Activated CD4-positive, alpha-beta T cell treated with anti-CD3 and anti-CD28 coated beads for 36 hours (primary cell): ENCODE measurements around the gene GOLM1. TPM values are rescaled to one million over a fixed set of nuclear protein-coding genes. Genes with fewer than 3 reads are reported as not detected.

Experiments
- ATAC-seq: fragments of 200-7000 bp; cut with Tn5 transposase; one replicate; pipeline ENCODE4 v1.10.0; 2021; ENCODE audit warnings: mild to moderate bottlenecking, moderate library complexity
- CTCF ChIA-PET: fragments of 350-600 bp; sonication (Branson Sonifier 250); formaldehyde crosslinking; loops from one replicate; lab custom pipeline; 2021; ENCODE audit warnings: antibody characterized with exemption; lab: Charles Lee
- POLR2A ChIA-PET: fragments of 350-600 bp; sonication (Branson Sonifier 250); formaldehyde crosslinking; loops from one replicate; lab custom pipeline; 2021; ENCODE audit warnings: antibody characterized with exemption, inconsistent platforms; lab: Charles Lee
- DNase-seq: peaks from one replicate; pipeline ENCODE4 v3.0.0-alpha.2; 2020
- H3K27ac Mint-ChIP-seq: one replicate; pipeline ENCODE4 v1.8.0; 2021; ENCODE audit warnings: mixed read lengths
- H3K27me3 Mint-ChIP-seq: one replicate; pipeline ENCODE4 v1.8.0; 2021; ENCODE audit warnings: mixed read lengths
- H3K36me3 Mint-ChIP-seq: one replicate; pipeline ENCODE4 v1.8.0; 2021; ENCODE audit warnings: low read depth, mixed read lengths
- H3K4me1 Mint-ChIP-seq: one replicate; pipeline ENCODE4 v1.8.0; 2021; ENCODE audit warnings: mixed read lengths
- H3K4me3 Mint-ChIP-seq: one replicate; pipeline ENCODE4 v1.8.0; 2021; ENCODE audit warnings: mild to moderate bottlenecking, moderate library complexity, mixed read lengths
- H3K9me3 Mint-ChIP-seq: one replicate; pipeline ENCODE4 v1.8.0; 2021; ENCODE audit warnings: low read depth, mixed read lengths
- intact Hi-C, 2 experiments: fragments of 100-400 bp; cut with DNase I in 1 of 2; cut with micrococcal nuclease in 1 of 2; formaldehyde crosslinking; loops; one replicate each; pipeline versions ENCODE4 v1.14.2 to v1.15.1; 2022 to 2024; cut with DNase I, micrococcal nuclease
- total RNA-seq, 2 experiments: library from RNA; stranded (reverse); gene quantifications; one replicate each; pipeline ENCODE4 v1.2.3, GENCODE V29; 2021

Gene GOLM1
- total RNA-seq, 2 experiments from 2014 or later, result 1.2 to 1.4 TPM

- ATAC-seq (no peak), DNase-seq (no peak)
- POLR2A ChIA-PET, result no interaction called here
- CTCF ChIA-PET, result no interaction called here
- Mint-ChIP-seq H3K4me1 (no peaks in the 10 kb centered on the region), H3K36me3 (peaks cover 71% of the 10 kb centered on the region), H3K27me3 (no peaks in the 10 kb centered on the region), H3K9me3 (peaks cover 3% of the 10 kb centered on the region), H3K4me3 (no peak overlapping the region), H3K27ac (no peak overlapping the region)
- intact Hi-C loops, result no loop called here
These were observed 94.0 kb downstream of the GOLM1 start for GRCh38 chr9:86005253-86005775.

- Mint-ChIP-seq H3K36me3 (peaks cover 40% of the 10 kb centered on the region), H3K4me1 (no peaks in the 10 kb centered on the region), H3K4me3 (no peak overlapping the region), H3K9me3 (no peaks in the 10 kb centered on the region), H3K27me3 (no peaks in the 10 kb centered on the region), H3K27ac (peak overlapping the region; percentile 28)
- POLR2A ChIA-PET, result interaction anchor here (0.7 kb wide), 1 partner anchor 1529 kb away, joined by 3 read pairs; no protein-coding TSS in a partner anchor
- CTCF ChIA-PET, result interaction anchor here (0.7 kb wide), 2 partner anchors 322 to 386 kb away, joined by 3 to 5 read pairs; no protein-coding TSS in a partner anchor
- intact Hi-C loops, result no loop called here
- ATAC-seq, result no peak
- DNase-seq, result no peak
These were observed 103.8 kb downstream of the GOLM1 start for GRCh38 chr9:85995599-85995998.

- ChIA-PET POLR2A (no interaction called here), CTCF (interaction anchor here (0.7 kb wide), 1 partner anchor 323 kb away, joined by 3 read pairs; no protein-coding TSS in a partner anchor)
- Mint-ChIP-seq H3K27ac (no peak overlapping the region), H3K4me1 (no peaks in the 10 kb centered on the region), H3K27me3 (no peaks in the 10 kb centered on the region), H3K4me3 (no peak overlapping the region), H3K9me3 (no peaks in the 10 kb centered on the region), H3K36me3 (peaks cover 38% of the 10 kb centered on the region)
- ATAC-seq (no peak), DNase-seq (no peak)
- intact Hi-C loops, result no loop called here
These were observed 104.3 kb downstream of the GOLM1 start for GRCh38 chr9:85995097-85995496.

- no peaks in the 10 kb centered on the region for H3K4me1 Mint-ChIP-seq
- no peaks in the 10 kb centered on the region for H3K27me3 Mint-ChIP-seq
- DNase-seq (no peak), ATAC-seq (no peak)
- POLR2A ChIA-PET, result no interaction called here
- no peak overlapping the region for H3K4me3 Mint-ChIP-seq
- H3K9me3 Mint-ChIP-seq, result no peaks in the 10 kb centered on the region
- no peak overlapping the region for H3K27ac Mint-ChIP-seq
- CTCF ChIA-PET, result no interaction called here
- peaks cover 35% of the 10 kb centered on the region for H3K36me3 Mint-ChIP-seq
- intact Hi-C loops, result no loop called here
These were observed 105.2 kb downstream of the GOLM1 start for GRCh38 chr9:85994191-85994590.

GRCh38 chr9:85987236-85987635 is 112.1 kb downstream of the GOLM1 start:
- Mint-ChIP-seq H3K4me1 (peaks cover 8% of the 10 kb centered on the region), H3K27me3 (no peaks in the 10 kb centered on the region), H3K4me3 (no peak overlapping the region), H3K9me3 (no peaks in the 10 kb centered on the region), H3K27ac (no peak overlapping the region), H3K36me3 (peaks cover 41% of the 10 kb centered on the region)
- DNase-seq, result no peak
- ChIA-PET POLR2A (no interaction called here), CTCF (no interaction called here)
- ATAC-seq, result no peak
- intact Hi-C loops, result no loop called here

- DNase-seq (no peak), ATAC-seq (peak; percentile 66)
- Mint-ChIP-seq H3K4me3 (no peak overlapping the region), H3K4me1 (peaks cover 8% of the 10 kb centered on the region), H3K36me3 (peaks cover 56% of the 10 kb centered on the region), H3K27me3 (no peaks in the 10 kb centered on the region), H3K9me3 (no peaks in the 10 kb centered on the region), H3K27ac (no peak overlapping the region)
- ChIA-PET CTCF (interaction anchor here (0.6 kb wide), 1 partner anchor 335 kb away, joined by 4 read pairs; no protein-coding TSS in a partner anchor), POLR2A (interaction anchor here (0.6 kb wide), 1 partner anchor 215 kb away, joined by 9 read pairs; no protein-coding TSS in a partner anchor)
- intact Hi-C loops, result no loop called here
These were observed 114.9 kb downstream of the GOLM1 start for GRCh38 chr9:85984457-85984856.

- intact Hi-C loops, result no loop called here
- no peaks in the 10 kb centered on the region for H3K27me3 Mint-ChIP-seq
- ATAC-seq (no peak), DNase-seq (no peak)
- peaks cover 8% of the 10 kb centered on the region for H3K4me1 Mint-ChIP-seq
- peaks cover 67% of the 10 kb centered on the region for H3K36me3 Mint-ChIP-seq
- CTCF ChIA-PET, result interaction anchor here (0.7 kb wide), 1 partner anchor 17 kb away, joined by 4 read pairs; no protein-coding TSS in a partner anchor
- H3K27ac Mint-ChIP-seq, result no peak overlapping the region
- no peaks in the 10 kb centered on the region for H3K9me3 Mint-ChIP-seq
- no peak overlapping the region for H3K4me3 Mint-ChIP-seq
- POLR2A ChIA-PET, result no interaction called here
These were observed 118.0 kb downstream of the GOLM1 start for GRCh38 chr9:85981369-85981768.

- peaks cover 61% of the 10 kb centered on the region for H3K36me3 Mint-ChIP-seq
- CTCF ChIA-PET, result no interaction called here
These were observed 120.9 kb downstream of the GOLM1 start for GRCh38 chr9:85978496-85978895.

More at GRCh38 chr9:85978496-85978895, 120.9 kb downstream of the GOLM1 start:
- POLR2A ChIA-PET, result no interaction called here
- H3K4me1 Mint-ChIP-seq, result no peaks in the 10 kb centered on the region
- no peak for ATAC-seq
- DNase-seq, result no peak
- intact Hi-C loops, result no loop called here
- H3K4me3 Mint-ChIP-seq, result no peak overlapping the region
- H3K27ac Mint-ChIP-seq, result no peak overlapping the region
- no peaks in the 10 kb centered on the region for H3K9me3 Mint-ChIP-seq
- H3K27me3 Mint-ChIP-seq, result no peaks in the 10 kb centered on the region

Other genes starting within 250 kb of the GOLM1 start
- 10 to 100 TPM; 24.9 to 25.8 TPM for gene NAA35, start 158.4 kb downstream of the GOLM1 start, total RNA-seq
- under 1 TPM; 0.25 to 0.46 TPM for gene C9orf153, start 160.1 kb upstream of the GOLM1 start, total RNA-seq
- gene ISCA1, start 183.0 kb upstream of the GOLM1 start, total RNA-seq, result 10 to 100 TPM; 27.1 to 27.4 TPM